Activated T-cell treated with anti-CD3 and anti-CD28 coated beads for 48 hours (primary cell): ENCODE results near the gene CHCHD1.
A peak's percentile ranks its signal among the peaks of the same experiment; 100 is the strongest.
"Not testable (repeated sequence)": the region's sequence is repeated elsewhere in the genome, so short reads cannot be mapped to it uniquely, and the experiment has no call there.

Experiments used
- DNase-seq: peaks from one replicate; pipeline ENCODE4 v3.0.0-alpha.2; 2020; ENCODE audit warnings: low read depth

The CHCHD1 gene

DNA sequence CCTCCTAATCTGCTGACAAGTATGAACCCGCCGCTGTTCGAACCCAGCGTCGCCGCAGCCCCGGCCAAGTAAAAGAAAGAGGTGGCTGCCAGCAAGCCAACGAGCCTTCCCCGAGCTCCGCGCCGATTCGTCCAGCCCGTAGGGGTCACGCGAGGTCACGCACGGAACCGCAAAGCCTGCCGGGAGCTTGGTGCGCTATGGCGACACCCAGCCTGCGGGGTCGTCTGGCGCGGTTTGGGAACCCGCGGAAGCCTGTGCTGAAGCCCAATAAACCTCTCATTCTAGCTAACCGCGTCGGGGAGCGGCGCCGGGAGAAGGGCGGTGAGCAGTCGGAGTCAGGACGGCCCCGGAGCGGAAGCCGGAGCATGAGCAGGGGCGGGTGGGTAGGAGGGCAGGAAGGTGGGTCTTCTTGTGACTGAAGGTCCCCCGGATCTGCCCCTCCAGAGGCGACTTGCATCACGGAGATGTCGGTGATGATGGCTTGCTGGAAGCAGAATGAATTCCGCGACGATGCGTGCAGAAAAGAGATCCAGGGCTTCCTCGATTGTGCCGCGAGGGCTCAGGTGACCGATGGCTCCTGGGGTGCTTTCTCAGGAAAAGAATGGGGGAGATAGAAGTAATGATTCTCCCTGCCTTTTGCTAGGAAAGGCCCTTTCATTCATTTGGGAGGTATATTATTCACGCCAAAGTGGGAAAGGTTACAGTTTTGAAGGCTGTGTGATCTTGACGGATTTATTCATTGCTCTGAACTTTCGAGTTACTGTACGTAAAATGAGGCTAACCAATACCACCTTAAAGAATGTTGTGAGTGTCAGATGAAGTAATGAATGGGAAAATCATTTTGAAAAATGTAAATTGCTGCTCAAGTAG is at the start of gene CHCHD1:
Gene CHCHD1, plus strand, starts transcription at position 170 of the 870 bp plus-strand sequence. Its CDS starts 28 bp downstream, at position 198.
- DNase-seq, result peak; percentile 89

DNA sequence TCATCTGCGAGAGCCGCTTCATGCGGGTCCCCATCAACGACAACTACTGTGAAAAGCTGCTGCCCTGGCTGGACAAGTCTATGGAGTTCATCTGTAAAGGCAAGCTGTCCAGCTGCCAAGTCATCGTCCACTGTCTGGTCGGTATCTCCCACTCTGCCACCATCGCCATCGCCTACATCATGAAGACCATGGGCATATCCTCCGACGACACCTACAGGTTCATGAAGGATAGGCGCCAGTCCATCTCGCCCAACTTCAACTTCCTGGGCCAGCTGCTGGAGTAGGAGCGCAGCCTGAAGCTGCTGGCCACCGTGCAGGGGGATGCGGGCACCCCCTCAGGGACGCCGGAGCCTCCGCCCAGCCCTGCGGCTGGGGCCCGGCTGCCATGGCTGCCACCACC is 49.4 kb upstream of the CHCHD1 start:
- no peak for DNase-seq

GRCh38 chr10:73732931-73733623 is 48.8 kb upstream of the CHCHD1 start:
- DNase-seq, result no peak

- DNase-seq, result no peak
Measured at GRCh38 chr10:73734028-73734720, 47.7 kb upstream of the CHCHD1 start.

DNA sequence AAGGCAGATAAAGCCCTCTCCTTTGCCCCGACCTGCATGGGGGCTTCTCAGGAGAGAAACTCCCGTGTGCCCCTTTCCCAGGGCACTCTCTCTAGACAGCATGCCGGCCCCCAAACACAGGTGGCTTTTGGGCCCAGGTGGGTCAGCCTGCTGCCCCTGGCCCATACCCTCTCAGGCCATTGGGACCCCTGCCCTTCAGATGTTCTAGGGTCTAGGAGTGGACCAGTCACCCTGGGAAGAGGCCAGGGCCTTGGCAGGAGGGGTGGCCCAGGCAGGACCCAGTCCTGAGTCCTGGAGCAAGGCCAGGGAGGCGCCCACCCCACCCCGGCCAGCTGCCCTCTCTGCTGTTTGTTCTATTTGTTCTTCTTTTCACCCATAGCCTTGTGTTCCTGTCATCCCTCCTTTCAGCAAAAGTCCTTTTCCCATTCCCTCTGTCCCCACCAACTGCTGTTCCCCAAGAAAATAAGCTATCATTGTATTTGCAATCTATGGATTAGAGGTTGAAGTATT is 47.0 kb upstream of the CHCHD1 start:
- DNase-seq, result no peak

DNA sequence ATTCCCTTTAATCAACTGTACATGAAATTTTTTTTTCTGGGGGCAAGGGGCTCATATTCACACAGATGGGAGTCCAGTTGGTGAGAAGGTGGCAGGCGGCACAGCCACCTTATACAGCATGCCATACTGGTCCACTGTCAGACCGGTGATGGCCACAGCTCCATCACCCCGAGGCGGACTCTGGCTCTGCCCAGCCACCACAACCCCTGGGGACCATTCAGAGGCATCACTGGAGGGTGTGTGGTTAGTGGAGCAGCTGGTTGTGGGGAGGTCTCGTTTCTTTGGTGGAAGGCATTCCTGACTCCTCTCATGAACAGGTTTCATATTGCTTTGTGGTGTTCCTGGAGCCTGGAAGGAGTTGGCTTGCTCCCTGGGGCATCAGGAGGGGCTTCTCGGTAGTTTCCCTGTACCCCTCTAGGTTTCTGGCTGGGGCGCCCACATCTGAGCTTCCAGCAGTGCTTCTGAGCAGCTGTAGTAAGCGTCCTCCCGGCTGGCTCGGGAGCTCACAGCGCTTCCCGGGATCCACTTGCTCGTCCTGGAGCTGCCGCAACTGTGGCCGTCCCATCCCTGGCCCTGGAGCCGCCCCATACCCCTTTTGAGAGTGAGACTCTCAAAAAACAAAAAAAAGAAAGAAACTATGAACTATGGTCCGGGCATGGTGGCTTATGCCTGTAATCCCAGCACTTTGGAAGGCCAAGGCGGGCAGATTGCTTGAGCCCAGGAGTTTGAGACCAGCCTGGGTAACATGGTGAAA is 41.2 kb upstream of the CHCHD1 start:
- not testable (repeated sequence) for DNase-seq

GRCh38 chr10:73742454-73742734 is 39.5 kb upstream of the CHCHD1 start:
- no peak for DNase-seq

DNA sequence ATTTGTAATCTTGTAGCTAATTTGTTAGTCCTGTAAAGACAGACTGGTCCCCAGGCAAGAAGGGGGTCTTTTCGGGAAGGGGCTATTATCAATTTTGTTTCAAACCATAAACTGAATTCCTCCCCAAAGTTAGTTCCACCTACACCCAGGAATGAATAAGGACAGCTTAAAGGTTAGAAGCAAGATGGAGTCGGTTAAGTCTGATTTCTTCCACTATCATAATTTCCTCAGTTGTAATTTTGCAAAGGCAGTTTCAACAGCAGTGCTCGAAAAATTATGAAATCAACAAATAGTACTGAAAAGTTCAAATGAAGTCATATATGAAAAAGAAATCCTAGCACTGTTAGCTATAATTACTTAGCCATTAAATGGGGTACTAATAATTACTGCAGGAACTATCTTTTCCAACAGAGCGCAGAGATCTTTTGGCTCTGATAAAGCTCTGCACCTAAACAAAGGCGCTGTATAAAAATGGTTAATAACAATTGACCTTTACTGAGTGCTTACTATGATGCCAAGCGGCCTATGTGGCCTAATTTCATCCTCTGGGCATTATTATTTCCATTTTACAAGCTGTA is 38.4 kb upstream of the CHCHD1 start:
- no peak for DNase-seq

DNA sequence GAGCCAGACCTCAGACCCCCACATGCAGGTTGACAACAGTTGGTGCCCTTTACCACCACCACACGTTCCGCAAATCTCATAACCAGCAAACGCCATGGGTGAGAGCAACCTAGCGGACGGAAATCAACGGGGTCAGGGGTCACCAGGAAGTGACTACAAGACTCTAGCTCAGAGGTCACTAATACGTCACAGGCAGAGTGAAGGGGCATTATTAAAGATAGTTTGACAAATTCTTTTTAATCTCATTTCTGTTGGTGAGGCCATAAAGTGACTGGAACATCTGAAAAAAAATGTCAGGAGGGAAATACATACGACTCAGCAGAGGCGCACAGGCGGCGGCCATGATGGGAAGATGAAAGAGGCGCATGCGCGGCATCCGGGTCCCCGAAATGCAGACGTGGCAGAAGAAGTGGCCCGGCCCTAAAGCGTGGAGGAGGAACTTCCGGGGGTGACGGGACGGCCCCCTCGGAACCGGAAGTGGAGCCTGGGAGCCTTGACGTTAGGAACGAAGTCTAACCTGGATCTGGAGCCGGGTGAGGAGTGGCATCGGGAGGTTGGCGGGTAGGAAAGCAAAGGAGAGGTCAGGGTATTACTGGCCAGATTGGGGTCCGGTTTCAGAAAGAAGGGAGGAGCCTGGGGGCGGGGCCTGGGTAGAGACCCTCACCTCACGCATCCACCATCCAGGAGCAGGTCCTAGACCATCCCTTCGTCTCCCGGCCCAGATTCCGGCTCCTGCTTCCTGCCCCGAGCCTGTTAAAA is 37.8 kb upstream of the CHCHD1 start, which contains the start of gene SEC24C:
Gene SEC24C, plus strand, starts transcription at position 468 of the 759 bp plus-strand sequence. CDS start 2,461 bp downstream, outside the sequence.
- peak; percentile 88 for DNase-seq

- DNase-seq, result peak; percentile 57
Measured at GRCh38 chr10:73744664-73744975, 37.2 kb upstream of the CHCHD1 start.

DNA sequence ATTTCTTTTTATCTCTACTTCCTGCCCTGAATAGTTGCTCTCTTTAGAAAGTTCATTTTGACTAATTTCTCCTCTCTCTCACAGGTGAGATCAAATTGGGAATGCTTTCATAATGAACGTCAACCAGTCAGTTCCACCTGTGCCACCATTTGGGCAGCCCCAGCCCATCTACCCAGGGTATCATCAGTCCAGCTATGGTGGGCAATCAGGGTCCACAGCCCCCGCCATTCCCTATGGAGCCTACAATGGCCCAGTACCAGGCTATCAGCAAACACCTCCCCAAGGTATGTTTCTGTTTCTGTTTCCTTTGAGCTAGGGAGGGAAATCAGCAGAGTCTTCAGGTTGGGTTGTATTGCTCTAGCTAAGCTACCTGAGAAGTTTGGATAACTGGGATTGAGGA is 35.1 kb upstream of the CHCHD1 start:
- DNase-seq, result no peak

DNA sequence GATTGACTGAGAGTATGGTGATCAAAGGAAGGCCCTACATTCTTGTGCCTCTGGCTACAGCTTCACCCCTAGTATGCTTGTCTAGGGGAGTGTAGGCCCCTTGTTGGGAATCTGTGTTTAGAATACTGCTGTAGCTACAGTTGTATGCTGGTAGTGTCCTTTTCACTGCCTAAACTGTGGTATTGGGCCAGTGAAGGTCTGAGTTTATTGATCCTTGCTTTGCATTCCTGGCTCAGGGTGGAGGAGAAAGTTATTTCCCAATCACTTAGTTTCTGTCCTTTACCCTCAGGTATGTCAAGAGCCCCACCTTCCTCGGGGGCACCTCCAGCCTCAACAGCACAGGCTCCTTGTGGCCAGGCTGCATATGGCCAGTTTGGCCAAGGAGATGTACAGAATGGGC is 31.0 kb upstream of the CHCHD1 start:
- no peak for DNase-seq

- no peak for DNase-seq
Measured at GRCh38 chr10:73756183-73756582, 25.7 kb upstream of the CHCHD1 start.

DNA sequence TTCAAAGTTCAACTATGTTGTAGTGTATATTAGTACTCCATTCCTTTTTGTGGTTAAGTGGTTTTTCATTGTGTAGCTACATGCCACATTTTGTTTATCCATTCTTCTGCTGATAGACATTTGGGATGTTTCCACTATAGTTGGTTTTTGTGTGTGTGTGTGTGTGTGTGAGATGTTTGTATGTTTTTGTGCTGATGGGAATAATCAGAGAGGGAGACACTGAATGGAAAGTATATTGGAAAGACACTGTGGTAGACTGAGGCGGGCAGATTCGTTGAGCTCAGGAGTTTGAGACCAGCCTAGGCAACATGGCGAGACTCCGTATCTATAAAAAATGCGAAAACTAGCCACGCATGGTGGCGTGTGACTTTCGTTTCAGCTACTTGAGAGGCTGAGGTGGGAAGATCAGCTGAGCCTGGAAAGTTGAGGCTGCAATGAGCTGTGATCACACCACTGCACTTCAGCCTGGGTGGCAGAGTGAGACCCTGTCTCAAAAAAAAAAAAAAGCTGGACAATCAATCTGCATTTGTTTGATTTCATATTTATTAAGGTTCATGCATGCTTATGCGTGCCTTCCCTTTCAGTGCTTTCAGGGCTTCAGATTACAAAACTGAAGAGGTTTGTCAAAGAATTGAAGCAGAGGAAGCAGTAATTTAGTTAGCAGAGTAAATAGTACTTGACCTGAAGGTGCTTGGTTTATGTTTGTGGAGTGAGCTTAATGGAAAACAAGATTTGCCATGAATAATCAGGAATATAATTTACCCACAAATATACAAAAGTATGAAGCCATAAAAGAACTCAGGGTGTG is 22.9 kb upstream of the CHCHD1 start:
- DNase-seq, result no peak

DNA sequence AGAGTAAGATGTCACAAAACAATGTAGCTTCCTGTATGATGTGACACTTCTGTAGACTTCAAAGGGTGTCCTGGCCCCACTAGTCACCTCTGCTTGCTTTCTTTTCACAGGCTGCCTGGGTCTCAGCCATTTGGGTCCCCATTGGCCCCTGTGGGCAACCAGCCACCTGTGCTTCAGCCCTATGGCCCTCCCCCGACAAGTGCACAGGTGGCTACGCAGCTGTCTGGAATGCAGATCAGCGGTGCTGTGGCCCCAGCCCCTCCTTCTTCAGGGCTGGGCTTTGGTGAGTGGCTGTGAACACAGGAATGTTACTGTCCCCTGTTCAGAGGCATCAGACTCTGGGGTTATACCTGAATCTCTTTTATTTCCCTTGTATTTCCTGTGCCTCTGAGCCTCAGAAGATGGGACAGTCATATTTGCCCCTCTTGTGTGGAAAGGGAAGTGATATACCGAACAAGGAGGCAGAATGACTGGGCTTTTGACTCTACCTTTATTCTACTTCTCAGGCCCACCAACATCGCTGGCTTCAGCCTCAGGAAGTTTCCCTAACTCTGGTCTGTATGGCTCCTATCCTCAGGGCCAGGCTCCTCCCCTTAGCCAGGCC is 22.2 kb upstream of the CHCHD1 start:
- no peak for DNase-seq

DNA sequence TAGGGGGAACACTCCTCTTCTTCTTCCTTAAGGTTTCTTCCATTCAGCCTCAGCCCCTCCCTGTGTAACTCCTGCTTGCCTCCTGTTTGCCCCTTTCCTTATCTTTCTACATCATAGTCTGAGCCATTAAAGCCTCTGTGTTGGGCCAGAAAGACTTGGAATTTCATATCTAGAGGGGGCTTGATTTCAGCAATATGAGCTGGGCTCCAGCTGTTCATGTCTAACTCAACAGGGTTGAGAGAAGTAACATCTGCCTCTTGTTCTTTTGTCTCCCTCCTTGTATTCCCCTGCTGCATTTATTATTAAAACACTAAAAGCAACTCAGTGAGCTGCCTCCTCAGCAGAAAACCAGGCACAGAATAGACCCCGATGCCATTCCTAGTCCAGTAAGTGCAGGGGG is 20.1 kb upstream of the CHCHD1 start:
- no peak for DNase-seq

DNA sequence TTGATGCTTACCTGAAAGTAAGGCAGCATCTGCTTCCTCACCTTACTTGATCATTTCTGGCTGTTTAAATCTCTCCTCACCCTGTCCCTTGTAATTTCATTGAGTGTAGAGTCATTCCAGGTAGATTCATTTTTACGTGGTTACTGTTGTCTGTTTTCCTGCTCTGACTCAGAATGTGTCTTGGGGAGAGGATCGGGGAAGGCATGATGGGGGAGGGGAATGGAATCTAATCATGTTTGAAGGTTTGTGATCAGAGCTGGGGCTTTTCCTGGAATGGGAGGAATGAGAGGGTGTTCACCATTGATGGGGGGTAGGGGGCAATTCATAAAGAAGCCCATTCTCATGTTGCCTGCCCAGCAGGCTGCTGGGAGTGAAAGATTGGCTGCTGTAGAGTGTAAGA is 18.9 kb upstream of the CHCHD1 start:
- no peak for DNase-seq

DNA sequence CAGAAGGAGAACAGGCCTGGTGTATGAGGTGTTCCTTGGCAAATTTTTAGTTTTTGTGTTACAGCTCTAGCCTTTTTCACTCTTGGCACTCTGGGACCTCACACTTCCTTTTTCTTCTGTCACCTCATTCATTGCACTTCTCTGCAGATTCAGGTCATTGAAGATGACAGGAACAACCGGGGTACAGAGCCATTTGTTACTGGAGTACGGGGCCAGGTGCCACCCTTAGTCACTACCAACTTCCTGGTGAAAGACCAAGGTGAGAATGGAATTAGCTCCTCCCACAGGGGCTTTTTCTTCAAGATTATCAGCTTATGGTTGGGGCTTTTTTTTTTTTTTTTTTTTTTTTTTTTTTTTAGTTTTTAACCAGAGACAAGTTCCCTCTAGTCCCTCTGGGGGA is 18.5 kb upstream of the CHCHD1 start:
- no peak for DNase-seq

GRCh38 chr10:73765066-73765465 is 16.8 kb upstream of the CHCHD1 start:
- no peak for DNase-seq

DNA sequence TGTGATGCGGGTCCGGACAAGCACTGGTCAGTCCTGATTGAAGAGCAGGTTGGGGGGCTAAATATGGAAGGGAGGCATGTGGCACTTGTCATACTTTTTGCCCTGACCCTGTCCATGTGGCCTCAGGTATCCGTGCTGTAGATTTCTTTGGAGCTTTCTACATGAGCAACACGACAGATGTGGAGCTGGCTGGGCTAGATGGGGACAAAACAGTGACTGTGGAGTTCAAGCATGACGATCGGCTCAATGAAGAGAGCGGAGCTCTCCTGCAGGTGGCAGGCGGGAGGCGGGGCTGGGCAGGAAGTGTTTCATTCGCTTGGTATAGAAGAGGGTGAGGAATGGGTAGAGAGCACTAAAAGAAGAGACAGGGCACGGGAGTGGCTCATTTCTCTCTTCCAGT is 13.0 kb upstream of the CHCHD1 start:
- no peak for DNase-seq
